A673 (cell line): Measurements from ENCODE around the gene CSF2. TPM values are rescaled to one million over a fixed set of nuclear protein-coding genes. Genes with fewer than 3 reads are reported as not detected.
A peak's percentile ranks its signal among the peaks of the same experiment; 100 is the strongest.

Experiments
- Bru-seq: library from RNA; stranded (reverse); fragments of 400-500 nt; gene quantifications from one replicate; lab custom pipeline; 2021; lab: Mats Ljungman, UMichigan
- BruChase-seq, 2 experiments: library from RNA; stranded (reverse); fragments of 400-500 nt; gene quantifications; one replicate each; lab custom pipeline; 2021; lab: Mats Ljungman, UMichigan
- BruUV-seq: library from RNA; stranded (reverse); fragments of 400-500 nt; replicated peaks from 2 replicates; lab custom pipeline; 2021; lab: Mats Ljungman, UMichigan
- CTCF ChIA-PET: fragments of 300-600 bp; sonication (Branson Sonifier 250); formaldehyde crosslinking; loops from one replicate; lab custom pipeline; 2022; ENCODE audit warnings: antibody characterized with exemption; lab: Charles Lee
- POLR2A ChIA-PET: fragments of 300-600 bp; sonication (Branson Sonifier 250); formaldehyde crosslinking; loops from one replicate; lab custom pipeline; 2022; ENCODE audit warnings: antibody characterized with exemption; ENCODE audit not compliant: low non-redundant PET; lab: Charles Lee
- DNase-seq: peaks from one replicate; pipeline ENCODE4 v3.0.0-alpha.2; 2015; ENCODE audit warnings: low spot score
- H3K27ac ChIP-seq: fragments of 200-600 bp; sonication (generic); 2 replicates; pipeline ENCODE4 v1.5.1; 2016; ENCODE audit warnings: mixed run types, low read depth, mild to moderate bottlenecking, mixed read lengths, antibody characterized with exemption, low read length; ENCODE audit not compliant: poor library complexity, severe bottlenecking
- H3K27me3 ChIP-seq: fragments of 200-600 bp; sonication (generic); replicated peaks from 2 replicates; pipeline ENCODE4 v1.6.1; 2017; ENCODE audit warnings: mixed run types, low read depth, mild to moderate bottlenecking, mixed read lengths, antibody characterized with exemption, low read length; ENCODE audit not compliant: insufficient read depth, poor library complexity
- H3K36me3 ChIP-seq: fragments of 200-600 bp; sonication (generic); 2 replicates; pipeline ENCODE4 v1.6.1; 2016; ENCODE audit warnings: mixed run types, mild to moderate bottlenecking, mixed read lengths, antibody characterized with exemption, low read length; ENCODE audit not compliant: insufficient read depth, poor library complexity, severe bottlenecking
- H3K4me1 ChIP-seq: fragments of 200-600 bp; sonication (generic); 2 replicates; pipeline ENCODE4 v1.6.1; 2017; ENCODE audit warnings: mixed run types, mild to moderate bottlenecking, mixed read lengths, antibody characterized with exemption, low read length; ENCODE audit not compliant: insufficient read depth, poor library complexity, severe bottlenecking
- H3K4me3 ChIP-seq: fragments of 200-600 bp; sonication (generic); 2 replicates; pipeline ENCODE4 v1.5.1; 2016; ENCODE audit warnings: low read depth, mixed run types, mild to moderate bottlenecking, mixed read lengths, low read length; ENCODE audit not compliant: poor library complexity, severe bottlenecking
- H3K9me3 ChIP-seq: fragments of 200-600 bp; sonication (generic); 2 replicates; pipeline ENCODE4 v1.6.1; 2016; ENCODE audit warnings: mixed run types, low read depth, mild to moderate bottlenecking, mixed read lengths, antibody characterized with exemption, low read length; ENCODE audit not compliant: poor library complexity, severe bottlenecking
- CTCF ChIP-seq: fragments of 300-800, 200-600 bp; sonication (generic); conservative IDR thresholded peaks from 2 replicates; pipeline ENCODE4 v1.5.1; 2017; ENCODE audit warnings: low read depth, mild to moderate bottlenecking, antibody characterized with exemption, low read length, moderate library complexity, mixed read lengths
- EZH2 ChIP-seq: fragments of 200-600 bp; sonication (generic); IDR thresholded peaks from 2 replicates; pipeline ENCODE4 v1.6.1; 2017; ENCODE audit warnings: borderline replicate concordance, low read depth, mild to moderate bottlenecking, mixed read lengths, antibody characterized with exemption, low read length; ENCODE audit not compliant: poor library complexity, severe bottlenecking
- intact Hi-C: fragments of 100-400 bp; cut with micrococcal nuclease; formaldehyde crosslinking; loops from one replicate; pipeline ENCODE4 v1.10.0; 2022; ENCODE audit not compliant: unreplicated experiment
- long read RNA-seq: library from polyadenylated mRNA; stranded (forward); transcript quantifications from one replicate; pipeline ENCODE4 v2.0.0, GENCODE V29; 2022
- total RNA-seq: library from RNA; stranded (reverse); gene quantifications from 2 replicates; pipeline ENCODE4 v1.2.3, GENCODE V29; 2021

Gene CSF2
- total RNA-seq: not detected in 2 replicates
- Bru-seq, nascent RNA: not detected
- not detected for BruChase-seq, experiment 1, labeled RNA remaining after a 2-hour chase
- not detected for BruChase-seq, experiment 2, labeled RNA remaining after a 6-hour chase
- long read RNA-seq: 0 reads

GRCh38 chr5:132073231-132074013 lies at the start of gene CSF2:
Gene CSF2, plus strand, starts transcription at chr5:132073789. Its CDS starts 35 bp downstream, at chr5:132073824.
- no peaks in the 10 kb centered on the region for H3K4me1 ChIP-seq
- CTCF ChIA-PET: interaction anchor here (1.1 kb wide), 1 partner anchor 10 kb away, joined by 3 read pairs; no protein-coding TSS in a partner anchor
- BruUV-seq: no TSS peak
- H3K4me3 ChIP-seq: no peak within 1 kb of the TSS
- intact Hi-C loops: no loop called here
- no peaks in the 10 kb centered on the region for H3K9me3 ChIP-seq
- H3K27ac ChIP-seq: no peak within 1 kb of the TSS
- DNase-seq: no peak
- no peak for TF ChIP-seq CTCF
- no peak for TF ChIP-seq EZH2
- H3K27me3 ChIP-seq: no peaks in the 10 kb centered on the region
- POLR2A ChIA-PET: no interaction called here
- H3K36me3 ChIP-seq: no peaks in the 10 kb centered on the region

GRCh38 chr5:132024117-132024435 lies 49.5 kb upstream of the CSF2 start:
- intact Hi-C loops: no loop called here
- Histone ChIP-seq H3K4me3 (no peak overlapping the region), H3K9me3 (no peaks in the 10 kb centered on the region), H3K27ac (no peak overlapping the region), H3K4me1 (no peaks in the 10 kb centered on the region), H3K36me3 (no peaks in the 10 kb centered on the region), H3K27me3 (peaks cover 12% of the 10 kb centered on the region)
- BruUV-seq: no TSS peak
- no peak for TF ChIP-seq EZH2
- TF ChIP-seq CTCF: no peak
- CTCF ChIA-PET: no interaction called here
- no peak for DNase-seq
- POLR2A ChIA-PET: no interaction called here

GRCh38 chr5:132024789-132025402 lies 48.7 kb upstream of the CSF2 start:
- H3K4me1 ChIP-seq: no peaks in the 10 kb centered on the region
- H3K4me3 ChIP-seq: no peak overlapping the region
- peaks cover 7% of the 10 kb centered on the region for H3K27me3 ChIP-seq
- no peaks in the 10 kb centered on the region for H3K36me3 ChIP-seq
- intact Hi-C loops: no loop called here
- BruUV-seq: no TSS peak
- no peak overlapping the region for H3K27ac ChIP-seq
- H3K9me3 ChIP-seq: no peaks in the 10 kb centered on the region
- TF ChIP-seq CTCF: no peak
- no peak for TF ChIP-seq EZH2
- CTCF ChIA-PET: no interaction called here
- peak; percentile 12 for DNase-seq
- POLR2A ChIA-PET: no interaction called here
